Activated T-cell treated with anti-CD3 and anti-CD28 coated beads, Interleukin-2, amount 50 U/mL, for 4 hours (primary cell): Measurements from ENCODE around the gene SLX1A. TPM values are rescaled to one million over a fixed set of nuclear protein-coding genes. Genes with fewer than 3 reads are reported as not detected.
"Not testable (repeated sequence)": the region's sequence is repeated elsewhere in the genome, so short reads cannot be mapped to it uniquely, and the experiment has no call there.

Source experiments
- ATAC-seq, 2 donors: fragments of 200-7000 bp; cut with Tn5 transposase; one replicate each; pipeline ENCODE4 v1.10.0; 2021
- DNase-seq: peaks from one replicate; pipeline ENCODE4 v3.0.0-alpha.2; 2020
- H3K27me3 Mint-ChIP-seq: one replicate; pipeline ENCODE4 v1.8.0; 2021; ENCODE audit warnings: low read depth, mixed read lengths
- H3K36me3 Mint-ChIP-seq: one replicate; pipeline ENCODE4 v1.8.0; 2022; ENCODE audit warnings: mixed read lengths; ENCODE audit not compliant: insufficient read depth
- H3K4me1 Mint-ChIP-seq: one replicate; pipeline ENCODE4 v1.8.0; 2021; ENCODE audit warnings: low read depth, mixed read lengths
- H3K4me3 Mint-ChIP-seq: one replicate; pipeline ENCODE4 v1.8.0; 2021; ENCODE audit warnings: mild to moderate bottlenecking, moderate library complexity, mixed read lengths
- H3K9me3 Mint-ChIP-seq: one replicate; pipeline ENCODE4 v1.8.0; 2021; ENCODE audit warnings: mixed read lengths
- total RNA-seq, 3 donors: library from RNA; stranded (reverse); gene quantifications; one replicate each; pipeline ENCODE4 v1.2.1, GENCODE V29; 2021

SLX1A gene
- total RNA-seq = 100 to 1,000 TPM in 1 of 3 donors, 10 to 100 TPM in 2; 84.5 to 110 (median 95.6) TPM

GRCh38 chr16:30193615-30194014, at the start of gene SLX1A, which contains the start of gene BOLA2B:
Gene SLX1A, plus strand, starts transcription at chr16:30193875. Its CDS starts 210 bp downstream, at chr16:30194085.
Gene BOLA2B, minus strand, starts transcription at chr16:30193666. Its CDS starts 71 bp downstream, at chr16:30193595.
- not testable (repeated sequence) for H3K9me3 Mint-ChIP-seq, H3K4me1 Mint-ChIP-seq, H3K27me3 Mint-ChIP-seq, DNase-seq, H3K4me3 Mint-ChIP-seq, H3K36me3 Mint-ChIP-seq
- peak; percentile 90 for ATAC-seq

DNA sequence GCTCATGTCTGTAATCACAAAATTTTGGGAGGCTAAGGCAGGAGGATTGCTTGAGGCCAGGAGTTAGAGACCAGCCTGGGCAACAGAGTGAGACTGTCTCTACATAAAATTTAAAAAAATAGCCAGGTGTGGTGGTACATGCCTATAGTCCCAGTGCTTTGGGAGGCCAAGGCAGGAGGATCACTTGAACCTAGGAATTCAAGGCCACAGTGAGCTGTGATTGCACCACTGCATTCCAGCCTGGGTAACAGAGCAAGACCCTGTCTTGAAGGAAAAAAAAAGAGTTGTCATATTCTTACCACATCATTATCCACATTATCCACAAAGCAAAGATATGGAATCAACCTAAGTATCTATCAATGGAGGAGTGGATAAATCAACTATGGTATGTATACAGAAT, 49.7 kb upstream of the SLX1A start:
- H3K4me3 Mint-ChIP-seq = no peak overlapping the region
- no peaks in the 10 kb centered on the region for H3K27me3 Mint-ChIP-seq
- H3K9me3 Mint-ChIP-seq = no peaks in the 10 kb centered on the region
- no peaks in the 10 kb centered on the region for H3K36me3 Mint-ChIP-seq
- DNase-seq (no peak), ATAC-seq (no peak)
- H3K4me1 Mint-ChIP-seq = peaks cover 13% of the 10 kb centered on the region

DNA sequence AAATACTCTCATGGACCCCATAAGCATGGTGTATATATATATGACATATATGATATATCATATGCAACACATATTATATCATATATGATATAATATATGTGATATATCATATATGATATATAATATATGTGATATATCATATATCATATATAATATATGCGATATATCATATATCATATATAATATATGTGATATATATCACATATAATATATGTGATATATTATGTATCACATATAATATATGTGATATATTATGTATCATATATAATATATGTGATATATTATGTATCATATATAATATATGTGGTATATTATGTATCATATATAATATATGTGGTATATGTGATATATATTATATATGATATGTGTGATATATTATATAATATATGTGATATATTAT, 48.8 kb upstream of the SLX1A start:
- Mint-ChIP-seq H3K36me3 (peaks cover 2% of the 10 kb centered on the region), H3K27me3 (no peaks in the 10 kb centered on the region), H3K9me3 (peaks cover 4% of the 10 kb centered on the region), H3K4me1 (peaks cover 9% of the 10 kb centered on the region), H3K4me3 (no peak overlapping the region)
- DNase-seq = no peak
- no peak for ATAC-seq

GRCh38 chr16:30145657-30146056, 48.0 kb upstream of the SLX1A start:
- DNase-seq = no peak
- peaks cover 6% of the 10 kb centered on the region for H3K4me1 Mint-ChIP-seq
- peaks cover 4% of the 10 kb centered on the region for H3K9me3 Mint-ChIP-seq
- H3K4me3 Mint-ChIP-seq = no peak overlapping the region
- H3K27me3 Mint-ChIP-seq = no peaks in the 10 kb centered on the region
- peaks cover 2% of the 10 kb centered on the region for H3K36me3 Mint-ChIP-seq
- ATAC-seq = no peak

DNA sequence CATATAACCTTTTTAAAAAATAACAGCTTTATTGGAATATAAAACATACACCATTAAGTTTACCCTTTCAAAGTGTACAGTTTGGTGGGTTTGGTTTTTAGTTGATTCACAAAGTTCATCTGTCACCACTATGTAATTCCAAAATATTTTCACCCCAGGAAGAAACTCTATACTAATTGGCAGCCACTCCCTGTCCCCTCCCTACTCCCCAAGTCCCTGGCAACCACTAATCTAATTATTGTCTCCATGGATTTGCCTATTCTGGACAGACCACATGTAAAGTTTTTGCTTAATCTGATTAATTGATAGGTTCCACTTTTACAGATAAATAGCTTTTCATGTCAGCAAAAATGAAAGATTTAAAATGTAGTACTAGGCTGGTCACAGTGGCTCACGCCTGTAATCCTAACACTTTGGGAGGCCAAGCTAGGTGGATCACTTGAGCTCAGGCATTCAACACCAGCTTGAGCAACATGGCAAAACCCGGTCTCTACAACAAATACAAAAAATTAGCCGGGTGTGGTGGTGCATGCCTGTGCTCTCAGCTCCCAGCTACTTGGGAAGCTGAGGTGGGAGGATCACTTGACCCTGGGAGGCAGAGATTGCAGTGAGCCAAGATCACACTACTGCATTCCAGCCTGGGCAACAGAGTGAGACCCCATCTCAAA, 45.7 kb upstream of the SLX1A start:
- Mint-ChIP-seq H3K4me1 (peaks cover 4% of the 10 kb centered on the region), H3K4me3 (no peak overlapping the region), H3K36me3 (peaks cover 2% of the 10 kb centered on the region), H3K9me3 (peaks cover 4% of the 10 kb centered on the region), H3K27me3 (no peaks in the 10 kb centered on the region)
- no peak for DNase-seq
- no peak for ATAC-seq

DNA sequence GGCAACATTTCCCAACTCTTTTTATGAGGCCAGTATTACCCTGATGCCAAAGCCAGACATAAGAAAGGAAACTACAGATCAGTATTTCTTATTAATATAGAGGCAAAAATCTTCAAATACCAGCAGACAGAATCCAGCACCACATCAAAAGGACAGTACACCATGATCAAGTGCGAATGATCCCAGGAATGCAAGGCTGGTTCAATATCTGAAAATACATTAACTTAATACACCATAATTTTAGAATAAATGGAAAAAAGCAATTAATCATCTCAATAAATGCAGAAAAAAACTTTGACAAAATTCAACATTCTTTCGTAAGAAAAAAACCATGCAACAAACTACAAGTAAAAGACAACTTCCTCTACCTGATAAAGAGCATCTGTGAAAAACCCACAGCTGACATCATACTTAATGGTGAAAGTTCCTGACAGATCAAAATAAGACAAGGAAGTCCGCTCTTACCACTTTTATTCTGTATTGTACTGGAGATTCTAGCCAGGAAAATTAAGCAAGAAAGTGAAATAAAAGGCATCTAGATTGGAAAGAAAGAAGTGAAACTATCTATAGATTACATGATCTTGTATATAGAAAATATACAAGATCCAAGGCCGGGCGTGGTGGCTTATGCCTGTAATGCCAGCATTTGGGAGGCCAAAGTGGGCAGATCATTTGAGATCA, 44.3 kb upstream of the SLX1A start:
- ATAC-seq = no peak
- H3K36me3 Mint-ChIP-seq = peaks cover 2% of the 10 kb centered on the region
- no peaks in the 10 kb centered on the region for H3K4me1 Mint-ChIP-seq
- no peak for DNase-seq
- no peaks in the 10 kb centered on the region for H3K27me3 Mint-ChIP-seq
- peaks cover 4% of the 10 kb centered on the region for H3K9me3 Mint-ChIP-seq
- H3K4me3 Mint-ChIP-seq = no peak overlapping the region

DNA sequence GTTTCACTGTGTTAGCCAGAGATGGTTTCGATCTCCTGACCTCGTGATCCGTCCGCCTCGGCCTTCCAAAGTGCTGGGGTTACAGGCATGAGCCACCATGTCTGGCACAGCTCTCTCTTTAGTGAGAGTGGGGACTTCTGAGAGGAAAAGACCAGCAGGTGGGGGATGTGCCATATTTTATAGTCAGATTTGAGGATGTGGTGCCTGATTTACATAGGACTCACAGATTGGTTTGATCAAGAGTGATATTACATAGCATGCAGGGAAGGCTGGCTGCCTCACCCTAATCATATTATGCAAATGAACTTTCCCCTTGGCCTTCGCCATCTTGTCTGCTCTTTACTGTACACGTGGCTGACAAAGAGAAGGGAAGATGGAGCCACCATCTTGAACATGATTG, 42.6 kb upstream of the SLX1A start:
- ATAC-seq (no peak), DNase-seq (no peak)
- H3K4me1 Mint-ChIP-seq = no peaks in the 10 kb centered on the region
- peaks cover 2% of the 10 kb centered on the region for H3K36me3 Mint-ChIP-seq
- peaks cover 4% of the 10 kb centered on the region for H3K9me3 Mint-ChIP-seq
- H3K27me3 Mint-ChIP-seq = no peaks in the 10 kb centered on the region
- H3K4me3 Mint-ChIP-seq = no peak overlapping the region

DNA sequence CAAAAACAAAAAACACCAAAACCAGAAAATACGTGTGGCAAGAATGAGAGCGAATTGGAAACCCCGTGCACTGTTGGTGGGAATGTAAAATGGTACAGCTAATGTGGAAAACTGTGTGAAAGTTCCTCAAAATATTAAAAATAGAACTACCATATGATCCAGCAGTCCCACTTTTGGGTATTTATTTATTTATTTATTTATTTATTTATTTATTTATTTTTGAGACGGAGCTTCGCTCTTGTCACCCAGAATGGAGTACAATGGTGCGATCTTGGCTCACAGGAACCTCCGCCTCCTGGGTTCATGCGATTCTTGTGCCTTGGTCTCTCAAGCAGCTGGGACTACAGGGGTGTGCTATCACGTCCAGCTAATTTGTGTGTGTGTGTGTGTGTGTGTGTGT, 41.2 kb upstream of the SLX1A start:
- peaks cover 2% of the 10 kb centered on the region for H3K36me3 Mint-ChIP-seq
- peaks cover 4% of the 10 kb centered on the region for H3K9me3 Mint-ChIP-seq
- DNase-seq = no peak
- H3K4me3 Mint-ChIP-seq = no peak overlapping the region
- H3K27me3 Mint-ChIP-seq = no peaks in the 10 kb centered on the region
- no peak for ATAC-seq
- no peaks in the 10 kb centered on the region for H3K4me1 Mint-ChIP-seq

GRCh38 chr16:30155188-30155587, 38.5 kb upstream of the SLX1A start:
- no peaks in the 10 kb centered on the region for H3K27me3 Mint-ChIP-seq
- no peak overlapping the region for H3K4me3 Mint-ChIP-seq
- no peaks in the 10 kb centered on the region for H3K36me3 Mint-ChIP-seq
- H3K4me1 Mint-ChIP-seq = no peaks in the 10 kb centered on the region
- no peaks in the 10 kb centered on the region for H3K9me3 Mint-ChIP-seq
- DNase-seq (no peak), ATAC-seq (no peak)

DNA sequence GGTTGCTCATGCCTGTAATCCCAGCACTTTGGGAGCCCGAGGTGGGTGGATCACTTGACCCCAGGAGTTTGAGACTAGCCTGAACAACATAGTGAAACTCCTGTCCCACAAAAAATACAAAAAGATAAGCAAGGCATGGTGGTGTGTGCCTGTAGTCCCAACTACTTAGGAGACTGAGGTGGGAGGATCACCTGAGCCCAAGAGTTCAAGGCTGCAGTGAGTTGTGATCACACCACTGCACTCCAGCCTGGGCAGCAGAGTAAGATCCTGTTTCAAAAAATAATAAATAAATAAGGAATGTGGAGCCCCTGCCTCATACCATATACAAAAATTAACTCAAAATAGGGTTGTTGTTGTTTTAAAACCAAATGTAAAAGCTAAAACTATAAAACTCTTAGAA, 36.5 kb upstream of the SLX1A start:
- Mint-ChIP-seq H3K9me3 (no peaks in the 10 kb centered on the region), H3K4me1 (peaks cover under 1% of the 10 kb centered on the region), H3K36me3 (no peaks in the 10 kb centered on the region), H3K27me3 (no peaks in the 10 kb centered on the region), H3K4me3 (no peak overlapping the region)
- DNase-seq (no peak), ATAC-seq (no peak)

DNA sequence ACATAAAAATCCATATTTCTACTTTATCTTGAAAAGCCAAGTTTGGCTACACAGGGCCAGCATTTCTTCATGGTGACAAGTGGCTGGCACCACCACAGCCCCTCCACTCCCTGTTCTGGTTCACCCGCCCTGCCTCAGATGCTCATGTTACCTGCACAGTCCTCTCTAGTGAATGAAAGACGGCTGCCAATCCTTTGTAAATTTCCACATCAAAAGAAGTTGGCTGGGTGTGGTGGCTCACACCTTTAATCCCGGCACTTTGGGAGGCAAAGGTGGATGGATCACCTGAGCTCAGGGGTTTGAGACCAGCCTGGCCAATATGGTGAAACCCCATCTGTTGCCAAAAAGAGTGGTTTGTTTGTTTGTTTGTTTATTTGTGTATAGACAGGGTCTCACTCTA, 30.1 kb upstream of the SLX1A start:
- ATAC-seq (no peak), DNase-seq (no peak)
- Mint-ChIP-seq H3K4me3 (no peak overlapping the region), H3K27me3 (no peaks in the 10 kb centered on the region), H3K36me3 (no peaks in the 10 kb centered on the region), H3K9me3 (no peaks in the 10 kb centered on the region), H3K4me1 (peaks cover 30% of the 10 kb centered on the region)

DNA sequence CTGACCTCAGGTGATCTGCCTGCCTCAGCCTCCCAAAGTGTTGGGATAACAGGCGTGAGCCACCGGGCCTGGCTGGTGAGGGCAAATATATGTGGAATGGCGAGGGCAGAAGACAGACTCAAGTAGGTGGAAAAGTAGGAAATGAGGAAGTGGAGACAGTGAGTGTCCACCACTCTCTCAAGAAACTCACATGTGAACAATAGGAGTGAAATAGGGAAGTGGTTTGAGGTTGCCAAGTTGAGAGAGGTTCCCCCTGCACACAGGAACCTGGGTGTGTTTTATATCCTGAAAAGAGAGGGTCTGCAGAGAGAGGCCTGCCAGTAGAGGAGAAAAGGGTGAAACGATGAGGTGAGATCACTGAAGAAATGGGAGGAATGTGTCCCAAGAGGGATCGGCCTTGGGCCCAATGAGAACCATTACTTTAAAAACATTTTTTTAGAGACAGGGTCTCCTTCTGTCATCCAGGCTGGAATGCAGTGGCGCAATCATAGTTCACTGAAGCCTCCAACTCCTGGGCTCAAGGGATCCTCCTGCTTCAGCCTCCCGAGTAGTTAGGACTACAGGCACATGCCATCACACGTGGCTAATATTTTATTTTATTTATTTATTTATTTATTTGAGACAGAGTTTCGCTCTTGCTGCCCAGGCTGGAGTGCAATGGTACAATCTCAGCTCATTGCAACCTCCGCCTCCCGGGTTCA, 27.3 kb upstream of the SLX1A start:
- DNase-seq (no peak), ATAC-seq (no peak)
- H3K9me3 Mint-ChIP-seq = no peaks in the 10 kb centered on the region
- no peaks in the 10 kb centered on the region for H3K27me3 Mint-ChIP-seq
- no peaks in the 10 kb centered on the region for H3K36me3 Mint-ChIP-seq
- H3K4me3 Mint-ChIP-seq = no peak overlapping the region
- peaks cover 30% of the 10 kb centered on the region for H3K4me1 Mint-ChIP-seq

DNA sequence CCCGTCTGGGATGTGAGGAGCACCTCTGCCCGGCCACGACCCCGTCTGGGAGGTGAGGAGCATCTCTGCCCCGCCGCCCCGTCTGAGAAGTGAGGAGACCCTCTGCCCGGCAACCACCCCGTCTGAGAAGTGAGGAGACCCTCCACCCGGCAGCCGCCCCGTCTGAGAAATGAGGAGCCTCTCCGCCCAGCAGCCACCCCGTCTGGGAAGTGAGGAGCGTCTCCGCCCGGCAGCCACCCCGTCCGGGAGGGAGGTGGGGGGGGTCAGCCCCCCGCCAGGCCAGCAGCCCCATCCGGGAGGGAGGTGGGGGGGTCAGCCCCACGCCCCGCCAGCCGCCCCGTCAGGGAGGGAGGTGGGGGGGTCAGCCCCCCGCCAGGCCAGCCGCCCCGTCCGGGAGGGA, 24.9 kb upstream of the SLX1A start:
- not testable (repeated sequence) for H3K27me3 Mint-ChIP-seq

DNA sequence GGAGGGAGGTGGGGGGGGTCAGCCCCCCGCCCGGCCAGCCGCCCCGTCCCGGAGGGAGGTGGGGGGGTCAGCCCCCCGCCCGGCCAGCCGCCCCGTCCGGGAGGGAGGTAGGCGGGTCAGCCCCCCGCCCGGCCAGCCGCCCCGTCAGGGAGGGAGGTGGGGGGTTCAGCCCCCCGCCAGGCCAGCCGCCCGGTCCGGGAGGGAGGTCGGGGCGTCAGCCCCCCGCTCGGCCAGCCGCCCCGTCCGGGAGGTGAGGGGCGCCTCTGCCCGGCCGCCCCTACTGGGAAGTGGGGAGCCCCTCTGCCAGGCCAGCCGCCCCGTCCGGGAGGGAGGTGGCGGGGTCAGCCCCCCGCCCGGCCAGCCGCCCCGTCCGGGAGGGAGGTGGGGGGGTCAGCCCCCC, 24.3 kb upstream of the SLX1A start:
- H3K4me3 Mint-ChIP-seq, DNase-seq, H3K9me3 Mint-ChIP-seq, H3K27me3 Mint-ChIP-seq, ATAC-seq, H3K36me3 Mint-ChIP-seq: not testable (repeated sequence)
- peaks cover 24% of the 10 kb centered on the region for H3K4me1 Mint-ChIP-seq

More for the DNA sequence above, 24.9 kb upstream of the SLX1A start:
- H3K4me3 Mint-ChIP-seq, DNase-seq, H3K36me3 Mint-ChIP-seq, ATAC-seq, H3K9me3 Mint-ChIP-seq: not testable (repeated sequence)
- peaks cover 24% of the 10 kb centered on the region for H3K4me1 Mint-ChIP-seq

DNA sequence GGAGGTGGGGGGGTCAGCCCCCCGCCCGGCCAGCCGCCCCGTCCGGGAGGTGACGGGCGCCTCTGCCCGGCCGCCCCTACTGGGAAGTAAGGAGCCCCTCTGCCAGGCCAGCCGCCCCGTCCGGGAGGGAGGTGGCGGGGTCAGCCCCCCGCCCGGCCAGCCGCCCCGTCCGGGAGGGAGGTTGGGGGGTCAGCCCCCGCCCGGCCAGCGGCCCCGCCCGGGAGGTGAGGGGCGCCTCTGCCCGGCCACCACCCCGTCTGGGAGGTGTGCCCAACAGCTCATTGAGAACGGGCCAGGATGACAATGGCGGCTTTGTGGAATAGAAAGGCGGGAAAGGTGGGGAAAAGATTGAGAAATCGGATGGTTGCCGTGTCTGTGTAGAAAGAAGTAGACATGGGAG, 23.5 kb upstream of the SLX1A start:
- not testable (repeated sequence) for ATAC-seq, H3K9me3 Mint-ChIP-seq, H3K36me3 Mint-ChIP-seq, DNase-seq, H3K27me3 Mint-ChIP-seq, H3K4me3 Mint-ChIP-seq
- H3K4me1 Mint-ChIP-seq = peaks cover 20% of the 10 kb centered on the region
